Liver (tissue), 9 donors: ENCODE data around the gene TMEM98. TPM values are rescaled to one million over a fixed set of nuclear protein-coding genes. Genes with fewer than 3 reads are reported as not detected.
"Not testable (repeated sequence)": the region's sequence is repeated elsewhere in the genome, so short reads cannot be mapped to it uniquely, and the experiment has no call there.

ENCODE experiments used
- DNase-seq: peaks from one replicate; pipeline ENCODE4 v3.0.0-alpha.2; 2017; ENCODE audit warnings: low spot score
- H3K27ac ChIP-seq, 2 donors: one replicate each; pipeline ENCODE4 v1.7.0; 2013; ENCODE audit warnings: inconsistent platforms in 2 of 2, low read length in 2 of 2, control low read depth in 1 of 2, low read depth in 1 of 2, mild to moderate bottlenecking in 1 of 2
- H3K27me3 ChIP-seq, 4 donors: one replicate each; pipeline versions ENCODE4 v1.6.1 to v1.7.0; 2013; ENCODE audit warnings: low read length in 3 of 4, inconsistent platforms in 1 of 4, mild to moderate bottlenecking in 1 of 4, moderate library complexity in 1 of 4; ENCODE audit not compliant: control insufficient read depth in 4 of 4, insufficient read depth in 4 of 4
- H3K36me3 ChIP-seq, 4 donors: one replicate each; pipeline versions ENCODE4 v1.6.1 to v1.7.0; 2013; ENCODE audit warnings: low read length in 3 of 4, mild to moderate bottlenecking in 3 of 4, low read depth in 1 of 4, moderate library complexity in 1 of 4; ENCODE audit not compliant: control insufficient read depth in 4 of 4, insufficient read depth in 3 of 4
- H3K4me1 ChIP-seq, 4 donors: one replicate each; pipeline versions ENCODE4 v1.6.1 to v1.7.0; 2013; ENCODE audit warnings: low read length in 3 of 4, mild to moderate bottlenecking in 3 of 4, moderate library complexity in 1 of 4; ENCODE audit not compliant: control insufficient read depth in 4 of 4, insufficient read depth in 4 of 4
- H3K4me3 ChIP-seq, 3 donors: one replicate each; pipeline versions ENCODE4 v1.6.1 to v1.7.0; 2013; ENCODE audit warnings: low read length in 3 of 3, control low read depth in 1 of 3, low read depth in 1 of 3, mild to moderate bottlenecking in 1 of 3
- H3K9ac ChIP-seq, 2 donors: one replicate each; pipeline ENCODE4 v1.7.0; 2013; ENCODE audit warnings: low read length in 2 of 2, mild to moderate bottlenecking in 2 of 2, moderate library complexity in 2 of 2, control low read depth in 1 of 2, low read depth in 1 of 2
- H3K9me3 ChIP-seq, 4 donors: one replicate each; pipeline versions ENCODE4 v1.6.1 to v1.7.0; 2013; ENCODE audit warnings: low read length in 3 of 4; ENCODE audit not compliant: control insufficient read depth in 4 of 4
- ATF3 ChIP-seq: IDR thresholded peaks from 2 replicates; pipeline ENCODE4 v1.6.1; 2016; ENCODE audit warnings: antibody characterized with exemption
- EGR1 ChIP-seq, 2 donors: IDR thresholded peaks; 2 replicates each; pipeline ENCODE4 v1.6.1; 2016 to 2018; ENCODE audit warnings: antibody characterized with exemption in 2 of 2, low read depth in 2 of 2
- FOXA1 ChIP-seq: IDR thresholded peaks from 2 replicates; pipeline ENCODE4 v1.6.1; 2016; ENCODE audit warnings: antibody characterized with exemption
- FOXA2 ChIP-seq: IDR thresholded peaks from 2 replicates; pipeline ENCODE4 v1.6.1; 2016; ENCODE audit warnings: antibody characterized with exemption
- GABPA ChIP-seq, 2 donors: IDR thresholded peaks in 1 of 2; conservative IDR thresholded peaks in 1 of 2; 2 replicates each; pipeline ENCODE4 v1.6.1; 2016; ENCODE audit warnings: antibody characterized with exemption in 2 of 2, mild to moderate bottlenecking in 1 of 2, moderate library complexity in 1 of 2
- HNF4A ChIP-seq, 2 donors: conservative IDR thresholded peaks; 2 replicates each; pipeline ENCODE4 v1.6.1; 2016; ENCODE audit warnings: antibody characterized with exemption in 2 of 2, mild to moderate bottlenecking in 2 of 2
- HNF4G ChIP-seq: IDR thresholded peaks from 2 replicates; pipeline ENCODE4 v1.6.1; 2016; ENCODE audit warnings: antibody characterized with exemption
- JUND ChIP-seq, 2 donors: IDR thresholded peaks; 2 replicates each; pipeline ENCODE4 v1.6.1; 2016; ENCODE audit warnings: antibody characterized with exemption in 2 of 2
- RAD21 ChIP-seq, 2 donors: IDR thresholded peaks; 2 replicates each; pipeline ENCODE4 v1.6.1; 2016; ENCODE audit warnings: antibody characterized with exemption in 2 of 2, mild to moderate bottlenecking in 2 of 2
- REST ChIP-seq: IDR thresholded peaks from 2 replicates; pipeline ENCODE4 v1.6.1; 2016; ENCODE audit warnings: antibody characterized with exemption, mild to moderate bottlenecking
- RXRA ChIP-seq, 2 donors: IDR thresholded peaks; 2 replicates each; pipeline ENCODE4 v1.6.1; 2017 to 2018; ENCODE audit warnings: antibody characterized with exemption in 2 of 2, mild to moderate bottlenecking in 1 of 2
- SP1 ChIP-seq: IDR thresholded peaks from 2 replicates; pipeline ENCODE4 v1.6.1; 2018; ENCODE audit warnings: antibody characterized with exemption, mild to moderate bottlenecking
- TAF1 ChIP-seq: conservative IDR thresholded peaks from 2 replicates; pipeline ENCODE4 v1.6.1; 2016; ENCODE audit warnings: antibody characterized with exemption, mild to moderate bottlenecking
- YY1 ChIP-seq: IDR thresholded peaks from 2 replicates; pipeline ENCODE4 v1.6.1; 2016; ENCODE audit warnings: antibody characterized with exemption, mild to moderate bottlenecking
- WGBS: extraction: QIAGEN DNeasy Blood & Tissue Kit; methylation state at CpG from one replicate; pipeline ENCODE4 v1.1.7; 2013; 5-methylcytosine and 5-hydroxymethylcytosine counted together
- polyA plus RNA-seq, 2 donors: library from polyadenylated mRNA; stranded (reverse) in 1 of 2; unstranded in 1 of 2; fragments of 200-250 nt in 1 of 2; fragments of >200 nt in 1 of 2; fragmentation: Nextera tagmentation in 1 of 2; extraction: Ambion mirVana in 1 of 2; gene quantifications; one replicate each; pipeline versions ENCODE4 v1.2.1 to v1.2.3, GENCODE V29; 2013 to 2015
- total RNA-seq, 2 donors: library from RNA; depleted of rRNA; stranded (reverse); fragments of >200 nt; gene quantifications; one replicate each; pipeline ENCODE4 v1.2.3, GENCODE V29; 2014
- TF ChIP-seq, protein P1 (sequence below): IDR thresholded peaks from 2 replicates; pipeline ENCODE4 v1.6.1; 2016; ENCODE audit warnings: antibody characterized with exemption
- TF ChIP-seq, protein P2 (sequence below): IDR thresholded peaks from 2 replicates; pipeline ENCODE4 v1.6.1; 2016; ENCODE audit warnings: antibody characterized with exemption
- donor health status: healthy.
- donor health status: healthy.
- donor health status: healthy.
- donor health status: healthy.
- donor health status: healthy.

Gene TMEM98
- total and polyA plus RNA-seq, 4 donors = 7.0 to 17.5 (median 10.7) TPM

DNA sequence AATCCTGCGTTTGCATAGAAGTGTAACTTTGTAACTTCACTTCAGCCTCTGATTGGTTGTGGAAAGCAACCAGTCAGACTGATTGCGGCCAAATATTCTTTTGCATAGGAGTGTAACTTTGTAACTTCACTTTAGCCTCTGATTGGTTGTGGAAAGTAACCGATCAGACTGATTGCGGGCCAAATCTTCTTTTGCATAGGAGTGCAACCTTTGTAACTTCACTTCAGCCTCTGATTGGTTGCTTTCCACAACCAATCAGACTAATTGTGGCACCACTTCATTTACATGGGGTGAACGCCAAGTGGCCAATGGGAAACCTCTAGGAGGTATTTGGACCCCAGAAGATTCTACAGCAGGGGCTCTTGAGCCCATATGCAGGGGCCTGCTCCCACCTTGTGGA is 1.8 kb upstream of the TMEM98 start:
- Histone ChIP-seq H3K4me1 (peaks cover 2 to 11% (median 6%) of the 10 kb centered on the region in 4 donors), H3K27ac (no peak overlapping the region), H3K36me3 (no peaks in the 10 kb centered on the region), H3K9me3 (no peaks in the 10 kb centered on the region), H3K9ac (no peak overlapping the region), H3K4me3 (no peak overlapping the region), H3K27me3 (no peaks in the 10 kb centered on the region)
- WGBS = 93% methylated on average over 5 of the region's 5 CpGs
- peak; percentile 13 for DNase-seq
- no peak for TF ChIP-seq SP1
- no peak for TF ChIP-seq RXRA (IDR thresholded peaks at IDR 0.05)
- TF ChIP-seq HNF4A (conservative IDR thresholded peaks at IDR 0.05) = no peak
- TF ChIP-seq, protein P1, sequence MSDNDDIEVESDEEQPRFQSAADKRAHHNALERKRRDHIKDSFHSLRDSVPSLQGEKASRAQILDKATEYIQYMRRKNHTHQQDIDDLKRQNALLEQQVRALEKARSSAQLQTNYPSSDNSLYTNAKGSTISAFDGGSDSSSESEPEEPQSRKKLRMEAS = no peak
- no peak for TF ChIP-seq FOXA2
- no peak for TF ChIP-seq HNF4G
- TF ChIP-seq JUND (IDR thresholded peaks at IDR 0.05) = no peak
- TF ChIP-seq, protein P2, sequence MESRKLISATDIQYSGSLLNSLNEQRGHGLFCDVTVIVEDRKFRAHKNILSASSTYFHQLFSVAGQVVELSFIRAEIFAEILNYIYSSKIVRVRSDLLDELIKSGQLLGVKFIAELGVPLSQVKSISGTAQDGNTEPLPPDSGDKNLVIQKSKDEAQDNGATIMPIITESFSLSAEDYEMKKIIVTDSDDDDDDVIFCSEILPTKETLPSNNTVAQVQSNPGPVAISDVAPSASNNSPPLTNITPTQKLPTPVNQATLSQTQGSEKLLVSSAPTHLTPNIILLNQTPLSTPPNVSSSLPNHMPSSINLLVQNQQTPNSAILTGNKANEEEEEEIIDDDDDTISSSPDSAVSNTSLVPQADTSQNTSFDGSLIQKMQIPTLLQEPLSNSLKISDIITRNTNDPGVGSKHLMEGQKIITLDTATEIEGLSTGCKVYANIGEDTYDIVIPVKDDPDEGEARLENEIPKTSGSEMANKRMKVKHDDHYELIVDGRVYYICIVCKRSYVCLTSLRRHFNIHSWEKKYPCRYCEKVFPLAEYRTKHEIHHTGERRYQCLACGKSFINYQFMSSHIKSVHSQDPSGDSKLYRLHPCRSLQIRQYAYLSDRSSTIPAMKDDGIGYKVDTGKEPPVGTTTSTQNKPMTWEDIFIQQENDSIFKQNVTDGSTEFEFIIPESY = no peak
- TF ChIP-seq TAF1 = no peak
- no peak for TF ChIP-seq REST
- no peak for TF ChIP-seq GABPA (IDR thresholded peaks at IDR 0.05 in 1 of 2, conservative IDR thresholded peaks at IDR 0.05 in 1 of 2)
- no peak for TF ChIP-seq YY1
- no peak for TF ChIP-seq ATF3
- no peak for TF ChIP-seq EGR1 (IDR thresholded peaks at IDR 0.05; ENCODE audit: low read depth in 2 of 2)
- TF ChIP-seq FOXA1 = no peak
- no peak for TF ChIP-seq RAD21 (IDR thresholded peaks at IDR 0.05)

GRCh38 chr17:32926789-32927188 is 1.2 kb upstream of the TMEM98 start:
- H3K36me3 ChIP-seq, H3K27ac ChIP-seq, H3K9ac ChIP-seq, H3K9me3 ChIP-seq, DNase-seq, H3K27me3 ChIP-seq, H3K4me3 ChIP-seq: not testable (repeated sequence)
- peaks cover 2 to 11% (median 6%) of the 10 kb centered on the region in 4 donors for H3K4me1 ChIP-seq
- 91% methylated on average over 8 of the region's 8 CpGs for WGBS
